ENCODE measurements around the gene ERVH48-1. TPM values are rescaled to one million over a fixed set of nuclear protein-coding genes. Genes with fewer than 3 reads are reported as not detected.
A peak's percentile ranks its signal among the peaks of the same experiment; 100 is the strongest.
"Not testable (repeated sequence)": the region's sequence is repeated elsewhere in the genome, so short reads cannot be mapped to it uniquely, and the experiment has no call there.

ERVH48-1 gene
- polyA plus RNA-seq, 1 experiment = not detected

DNA sequence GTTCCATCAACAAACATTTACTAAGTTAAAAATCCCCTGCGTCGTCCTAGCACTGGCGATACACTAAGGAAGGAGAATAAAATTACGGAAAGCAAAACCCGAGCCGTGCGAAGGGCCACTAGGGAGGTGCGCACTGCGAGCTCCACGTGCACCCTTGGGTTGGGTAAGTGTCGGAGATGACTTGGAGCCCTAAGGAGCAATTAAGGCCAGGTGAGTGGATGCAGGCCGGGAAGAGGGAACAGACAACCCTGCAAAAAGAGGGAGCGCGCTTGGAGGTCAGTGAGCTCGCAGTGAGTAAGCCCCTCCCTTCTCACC, 46.8 kb downstream of the ERVH48-1 start:
- TF ChIP-seq, protein P1, sequence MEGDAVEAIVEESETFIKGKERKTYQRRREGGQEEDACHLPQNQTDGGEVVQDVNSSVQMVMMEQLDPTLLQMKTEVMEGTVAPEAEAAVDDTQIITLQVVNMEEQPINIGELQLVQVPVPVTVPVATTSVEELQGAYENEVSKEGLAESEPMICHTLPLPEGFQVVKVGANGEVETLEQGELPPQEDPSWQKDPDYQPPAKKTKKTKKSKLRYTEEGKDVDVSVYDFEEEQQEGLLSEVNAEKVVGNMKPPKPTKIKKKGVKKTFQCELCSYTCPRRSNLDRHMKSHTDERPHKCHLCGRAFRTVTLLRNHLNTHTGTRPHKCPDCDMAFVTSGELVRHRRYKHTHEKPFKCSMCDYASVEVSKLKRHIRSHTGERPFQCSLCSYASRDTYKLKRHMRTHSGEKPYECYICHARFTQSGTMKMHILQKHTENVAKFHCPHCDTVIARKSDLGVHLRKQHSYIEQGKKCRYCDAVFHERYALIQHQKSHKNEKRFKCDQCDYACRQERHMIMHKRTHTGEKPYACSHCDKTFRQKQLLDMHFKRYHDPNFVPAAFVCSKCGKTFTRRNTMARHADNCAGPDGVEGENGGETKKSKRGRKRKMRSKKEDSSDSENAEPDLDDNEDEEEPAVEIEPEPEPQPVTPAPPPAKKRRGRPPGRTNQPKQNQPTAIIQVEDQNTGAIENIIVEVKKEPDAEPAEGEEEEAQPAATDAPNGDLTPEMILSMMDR (IDR thresholded peaks at IDR 0.05; ENCODE audit: insufficient read depth, low read depth, low read length) = no peak
- ChIA-PET POLR2A (no interaction called here), CTCF (interaction anchor here (0.6 to 1.0 kb wide), 4 partner anchors 10 to 359 kb away, joined by 3 to 4 read pairs (median 3); no protein-coding TSS in a partner anchor)
- Histone ChIP-seq H3K4me3 (ENCODE audit: low read depth, low read length) (peak overlapping the region; percentile 94), H3K36me3 (ENCODE audit: control insufficient read depth, insufficient read depth, low read length) (no peaks in the 10 kb centered on the region; the same call in 1 of the 2 replicates), H3K27me3 (ENCODE audit: control insufficient read depth, insufficient read depth, low read length) (no peaks in the 10 kb centered on the region)
- DNase-seq (ENCODE audit: low read depth) = no peak

DNA sequence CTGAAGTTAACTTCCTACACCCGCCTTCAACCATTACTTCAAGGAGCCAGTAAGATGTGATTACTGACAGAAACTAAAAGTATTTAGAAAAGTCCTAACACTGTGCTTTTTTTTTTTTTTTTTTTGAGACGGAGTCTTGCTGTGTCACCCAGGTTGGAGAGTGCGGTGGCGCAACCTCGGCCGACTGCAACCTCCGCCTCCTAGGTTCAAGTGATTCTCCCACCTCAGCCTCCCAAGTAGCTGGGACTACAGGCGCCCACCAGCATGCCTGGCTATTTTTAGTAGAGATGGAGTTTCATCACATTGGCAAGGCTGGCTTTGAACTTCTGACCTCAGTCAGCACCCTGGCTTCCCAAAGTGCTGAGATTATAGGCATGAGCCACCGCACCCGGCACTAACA, 49.6 kb downstream of the ERVH48-1 start:
- H3K36me3 ChIP-seq (ENCODE audit: control insufficient read depth, insufficient read depth, low read length); POLR2A ChIA-PET; H3K27me3 ChIP-seq (ENCODE audit: control insufficient read depth, insufficient read depth, low read length); H3K4me3 ChIP-seq (ENCODE audit: low read depth, low read length); DNase-seq (ENCODE audit: low read depth); CTCF ChIA-PET: not testable (repeated sequence)

DNA sequence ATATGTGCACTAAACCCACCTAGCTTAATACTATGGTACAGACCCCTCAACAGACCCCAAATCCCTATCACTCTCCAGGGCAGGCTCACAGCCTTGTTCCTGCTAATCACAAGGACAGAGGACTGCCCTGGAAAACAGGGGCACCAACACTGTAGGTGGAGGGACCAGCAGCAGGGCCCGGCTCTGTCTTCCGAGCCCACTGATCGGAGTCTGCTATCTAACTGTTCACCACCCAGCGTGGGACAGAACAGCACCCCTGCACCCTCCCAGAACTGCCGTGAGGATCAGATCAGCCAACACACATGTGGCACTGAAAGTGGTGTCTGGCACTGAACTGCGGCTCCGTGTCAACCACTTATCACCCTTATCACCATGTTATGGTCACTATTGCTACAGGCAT, 52.3 kb downstream of the ERVH48-1 start:
- TF ChIP-seq, protein P1 (IDR thresholded peaks at IDR 0.05; ENCODE audit: insufficient read depth, low read depth, low read length) = no peak
- CTCF ChIA-PET = no interaction called here
- no peaks in the 10 kb centered on the region for H3K27me3 ChIP-seq (ENCODE audit: control insufficient read depth, insufficient read depth, low read length)
- peaks cover 17% of the 10 kb centered on the region for H3K36me3 ChIP-seq (ENCODE audit: control insufficient read depth, insufficient read depth, low read length)
- POLR2A ChIA-PET = no interaction called here
- H3K4me3 ChIP-seq (ENCODE audit: low read depth, low read length) = no peak overlapping the region
- DNase-seq (ENCODE audit: low read depth) = no peak

DNA sequence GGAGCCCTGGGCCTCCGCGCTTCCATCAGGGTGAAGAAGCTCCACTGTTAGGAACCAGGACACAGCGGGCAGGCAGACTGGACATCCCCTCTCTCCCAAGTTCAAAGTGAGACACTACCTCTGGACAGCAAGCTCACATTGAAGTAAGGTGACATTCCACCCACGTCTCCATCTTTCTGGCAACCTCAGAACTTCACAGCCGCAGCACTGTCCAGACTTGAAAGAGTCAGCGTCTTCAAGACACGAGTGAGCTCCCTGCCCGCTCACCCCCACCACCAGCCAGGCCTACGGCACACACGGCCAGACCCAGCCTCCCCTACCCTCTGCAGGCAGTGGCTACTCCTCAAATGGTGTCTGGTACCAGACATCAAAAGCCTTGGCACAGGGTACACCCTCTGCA, 57.2 kb downstream of the ERVH48-1 start:
- Histone ChIP-seq H3K36me3 (ENCODE audit: control insufficient read depth, insufficient read depth, low read length) (peaks cover 20% of the 10 kb centered on the region), H3K27me3 (ENCODE audit: control insufficient read depth, insufficient read depth, low read length) (no peaks in the 10 kb centered on the region), H3K4me3 (ENCODE audit: low read depth, low read length) (no peak overlapping the region)
- POLR2A ChIA-PET = no interaction called here
- TF ChIP-seq, protein P1 (IDR thresholded peaks at IDR 0.05; ENCODE audit: insufficient read depth, low read depth, low read length) = no peak
- DNase-seq (ENCODE audit: low read depth) = no peak
- CTCF ChIA-PET = interaction anchor here (1.1 kb wide), 1 partner anchor 10 kb away, joined by 4 read pairs; no protein-coding TSS in a partner anchor

Small RNA genes lying within 50 kb of the gene (small RNA-seq; reads per million reads assigned to genes)
- not detected for gene MIR5692B (ENCODE audit: insufficient read length, low read depth, low replicate concordance)

Other genes with a start within 250 kb of the ERVH48-1 start
- gene WDR4, start 46.1 kb downstream of the ERVH48-1 start, polyA plus RNA-seq (2011; rRNA removed) = 9.4 and 13.7 TPM in 2 replicates
- gene NDUFV3, start 32.3 kb downstream of the ERVH48-1 start, polyA plus RNA-seq (2011; rRNA removed) = 28.8 and 32.2 TPM in 2 replicates
- 38.9 and 45.8 TPM in 2 replicates for gene PKNOX1, start 48.9 kb upstream of the ERVH48-1 start, polyA plus RNA-seq (2011; rRNA removed)
- gene CBS, start 150.2 kb upstream of the ERVH48-1 start, polyA plus RNA-seq (2011; rRNA removed) = 79.9 and 109 TPM in 2 replicates
- gene U2AF1, start 181.9 kb upstream of the ERVH48-1 start, polyA plus RNA-seq (2011; rRNA removed) = 15.8 and 32.8 TPM in 2 replicates
- not detected in 2 replicates for gene CRYAA, start 243.4 kb upstream of the ERVH48-1 start, polyA plus RNA-seq (2011; rRNA removed)

All from BJ (cell line).